ENCODE results near the gene GREB1L. TPM values are rescaled to one million over a fixed set of nuclear protein-coding genes. Genes with fewer than 3 reads are reported as not detected.

The GREB1L gene
- total RNA-seq, 1 experiment from 2014 or later, result 1.2 TPM

DNA sequence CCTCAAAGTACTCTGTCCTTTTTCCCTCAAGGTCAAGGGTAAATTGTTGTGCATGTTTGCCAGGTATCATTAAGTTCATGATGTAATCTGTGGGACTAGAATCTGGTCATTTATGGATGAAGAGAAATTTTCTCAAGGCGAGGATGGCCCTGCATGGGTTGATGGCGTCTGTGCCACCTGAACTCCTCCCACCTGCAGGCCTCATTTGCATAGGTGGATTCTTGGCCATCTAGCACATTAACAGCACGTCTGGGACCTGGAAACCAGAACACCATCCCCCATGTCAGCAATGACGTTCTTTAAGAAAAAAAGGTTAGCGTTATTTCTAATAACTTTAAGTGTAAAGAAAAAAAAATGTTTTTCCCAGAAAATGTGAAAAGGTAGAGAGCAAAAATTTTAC is 212.7 kb downstream of the GREB1L start:
- no peaks in the 10 kb centered on the region for H3K4me1 ChIP-seq (replicated peaks)
- H3K27ac ChIP-seq, result no peak overlapping the region
- H3K9me3 ChIP-seq (replicated peaks), result no peaks in the 10 kb centered on the region
- no peaks in the 10 kb centered on the region for H3K27me3 ChIP-seq (replicated peaks)
- no peaks in the 10 kb centered on the region for H3K36me3 ChIP-seq
- no peak overlapping the region for H3K4me3 ChIP-seq
- no peak for DNase-seq (ENCODE audit: low read depth in 1 of 2, low spot score in 2 of 2)

DNA sequence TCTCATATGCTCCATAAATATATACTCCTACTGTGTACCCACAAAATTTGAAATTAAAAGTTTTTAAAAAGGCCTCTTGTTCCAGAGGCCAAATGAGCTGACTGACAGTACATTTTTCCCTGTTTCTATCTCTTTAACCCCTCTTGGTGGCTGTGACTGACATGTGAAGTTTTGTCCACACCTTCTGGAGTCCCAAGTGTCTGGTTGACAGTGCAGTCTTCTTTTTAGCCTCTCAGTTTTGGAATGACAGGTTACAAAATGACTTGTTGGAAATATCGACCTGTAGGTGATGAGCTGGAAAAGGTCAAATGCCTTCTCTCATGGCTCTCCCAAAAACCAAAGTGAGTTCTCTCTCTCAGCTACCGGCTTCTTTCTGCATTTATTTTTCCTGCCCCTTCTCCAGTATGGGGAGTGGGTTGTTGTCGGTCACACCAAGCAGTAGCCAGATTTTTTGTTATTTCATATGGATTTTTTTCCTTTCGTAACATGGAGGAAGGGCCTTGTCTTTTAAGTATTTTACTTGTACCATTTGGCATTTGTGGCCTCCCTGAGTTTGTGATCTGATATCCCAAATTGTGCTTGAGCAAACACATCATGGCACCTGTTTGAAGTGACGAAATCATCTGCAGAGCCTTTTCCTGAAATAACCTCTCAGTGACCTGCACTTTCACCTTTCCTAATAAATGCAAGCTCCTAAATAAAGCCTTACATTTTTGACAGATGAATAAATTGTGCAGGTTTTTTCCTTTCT is 214.6 kb downstream of the GREB1L start:
- Histone ChIP-seq H3K4me3 (no peak overlapping the region), H3K27me3 (replicated peaks) (no peaks in the 10 kb centered on the region), H3K27ac (no peak overlapping the region), H3K36me3 (no peaks in the 10 kb centered on the region), H3K9me3 (replicated peaks) (no peaks in the 10 kb centered on the region; the same call in 1 of the 2 replicates), H3K4me1 (replicated peaks) (no peaks in the 10 kb centered on the region)
- no peak for DNase-seq (ENCODE audit: low read depth in 1 of 2, low spot score in 2 of 2)

DNA sequence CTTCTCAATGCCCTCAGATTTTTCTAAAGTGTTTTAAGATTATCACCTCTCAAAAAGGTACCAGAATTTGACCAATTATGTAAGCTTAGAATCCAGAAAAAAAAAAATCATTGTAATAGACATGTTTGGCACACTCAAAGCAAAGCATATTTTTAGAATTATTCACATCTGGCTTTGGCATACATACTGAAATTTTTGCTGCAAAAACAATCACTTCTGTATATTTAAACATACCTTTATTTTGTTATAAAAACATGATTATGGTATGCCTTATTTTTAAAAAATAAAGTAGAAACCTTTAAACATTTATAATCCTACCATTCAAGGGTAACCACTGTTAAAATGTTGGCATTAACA is 215.1 kb downstream of the GREB1L start:
- DNase-seq (ENCODE audit: low read depth in 1 of 2, low spot score in 2 of 2), result no peak
- Histone ChIP-seq H3K36me3 (no peaks in the 10 kb centered on the region), H3K27ac (no peak overlapping the region), H3K4me1 (replicated peaks) (no peaks in the 10 kb centered on the region), H3K4me3 (no peak overlapping the region), H3K27me3 (replicated peaks) (no peaks in the 10 kb centered on the region; the same call in 1 of the 2 replicates), H3K9me3 (replicated peaks) (no peaks in the 10 kb centered on the region; the same call in 1 of the 2 replicates)

DNA sequence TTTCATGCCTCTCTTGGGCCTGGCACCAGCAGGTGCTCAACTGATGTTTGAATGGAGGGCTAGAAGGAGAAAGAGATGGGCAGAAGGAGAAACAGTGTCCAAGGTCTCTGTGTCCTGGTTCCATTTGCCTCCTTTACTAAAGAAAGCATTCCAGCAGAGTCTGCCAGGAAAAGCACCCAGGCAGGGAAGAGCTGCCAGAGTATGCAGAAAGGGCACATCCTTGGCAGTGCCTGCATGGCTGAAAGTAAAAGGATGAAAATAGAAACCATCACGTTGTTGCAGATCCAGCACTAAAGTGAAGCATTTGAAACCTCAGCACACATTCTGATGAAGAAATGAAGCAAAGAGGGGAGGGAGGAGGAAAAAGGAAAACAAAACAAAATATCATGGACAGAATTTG is 216.3 kb downstream of the GREB1L start:
- Histone ChIP-seq H3K4me3 (no peak overlapping the region), H3K9me3 (replicated peaks) (no peaks in the 10 kb centered on the region; the same call in 1 of the 2 replicates), H3K27me3 (replicated peaks) (no peaks in the 10 kb centered on the region; the same call in 1 of the 2 replicates), H3K4me1 (replicated peaks) (no peaks in the 10 kb centered on the region), H3K27ac (no peak overlapping the region), H3K36me3 (no peaks in the 10 kb centered on the region)
- DNase-seq (ENCODE audit: low read depth in 1 of 2, low spot score in 2 of 2), result no peak

DNA sequence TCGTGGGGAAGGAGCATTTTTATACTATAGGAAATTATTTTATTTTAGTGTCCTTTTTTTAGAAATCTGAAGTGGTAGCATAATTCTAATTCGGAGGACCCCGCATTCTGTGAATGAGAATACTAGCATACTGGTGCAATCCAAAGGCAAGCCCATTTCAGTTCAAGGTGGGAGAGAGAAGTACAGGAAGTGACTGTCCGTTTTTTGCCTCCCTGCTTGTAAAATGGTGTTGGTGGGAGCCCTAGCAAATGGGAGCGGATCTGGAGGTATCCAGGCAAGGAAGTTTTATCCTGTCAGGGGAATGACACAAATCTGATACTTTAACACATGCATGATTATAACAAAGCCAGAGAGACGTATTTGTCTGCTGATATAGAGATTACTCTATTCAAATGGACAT is 216.8 kb downstream of the GREB1L start:
- no peaks in the 10 kb centered on the region for H3K36me3 ChIP-seq
- no peaks in the 10 kb centered on the region; the same call in 1 of the 2 replicates for H3K9me3 ChIP-seq (replicated peaks)
- no peak for DNase-seq (ENCODE audit: low read depth in 1 of 2, low spot score in 2 of 2)
- H3K27me3 ChIP-seq (replicated peaks), result no peaks in the 10 kb centered on the region; the same call in 1 of the 2 replicates
- H3K27ac ChIP-seq, result no peak overlapping the region
- no peak overlapping the region for H3K4me3 ChIP-seq
- no peaks in the 10 kb centered on the region for H3K4me1 ChIP-seq (replicated peaks)

DNA sequence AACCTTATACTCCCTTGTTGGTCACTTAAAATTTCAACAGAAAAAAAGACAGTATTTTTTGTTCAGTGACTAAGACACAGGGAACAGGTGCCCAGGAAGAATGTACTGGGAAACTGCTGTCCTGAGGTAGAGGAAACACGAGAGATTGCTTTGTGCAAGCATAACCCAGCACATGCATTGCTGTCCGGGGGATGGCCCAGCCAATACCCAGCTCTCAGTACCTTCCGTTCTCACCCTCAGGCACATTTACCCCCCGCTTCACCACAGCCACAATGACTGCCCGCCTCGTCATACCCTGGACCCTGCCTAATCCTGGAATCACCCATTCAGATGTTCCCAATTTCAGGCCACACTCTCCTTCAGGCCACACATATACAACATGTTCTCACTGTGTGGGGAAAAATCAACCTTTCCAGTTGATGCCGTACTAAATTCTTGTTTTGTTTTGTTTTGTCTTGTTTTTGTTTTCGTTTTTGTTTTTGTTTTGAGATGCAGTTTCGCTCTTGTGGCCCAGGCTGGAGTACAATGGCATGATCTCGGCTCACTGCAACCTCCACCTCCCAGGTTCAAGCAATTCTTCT is 217.8 kb downstream of the GREB1L start:
- DNase-seq (ENCODE audit: low read depth in 1 of 2, low spot score in 2 of 2), result no peak
- no peak overlapping the region for H3K27ac ChIP-seq
- no peaks in the 10 kb centered on the region for H3K36me3 ChIP-seq
- H3K4me3 ChIP-seq, result no peak overlapping the region
- no peaks in the 10 kb centered on the region; the same call in 1 of the 2 replicates for H3K9me3 ChIP-seq (replicated peaks)
- no peaks in the 10 kb centered on the region for H3K4me1 ChIP-seq (replicated peaks)
- H3K27me3 ChIP-seq (replicated peaks), result no peaks in the 10 kb centered on the region; the same call in 1 of the 2 replicates

DNA sequence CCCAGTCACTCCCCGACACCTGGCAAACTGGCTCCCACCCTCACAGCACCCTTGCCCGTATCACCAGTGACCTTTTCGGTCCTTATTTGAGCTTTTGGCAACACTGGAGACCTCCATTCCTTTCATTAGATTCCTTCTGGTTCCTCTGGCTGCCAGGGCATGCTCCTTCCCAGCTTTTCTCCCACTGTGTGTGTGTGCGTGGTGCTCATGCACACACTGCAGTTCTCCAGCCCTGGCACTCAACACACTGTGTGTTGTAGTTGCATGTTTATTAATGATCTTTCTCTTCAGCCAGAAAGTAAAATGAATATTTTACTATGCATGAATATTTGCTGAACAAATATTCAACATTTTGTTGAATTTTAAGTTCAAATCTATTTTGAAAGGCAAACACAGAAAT is 219.4 kb downstream of the GREB1L start:
- Histone ChIP-seq H3K9me3 (replicated peaks) (no peaks in the 10 kb centered on the region; the same call in 1 of the 2 replicates), H3K4me3 (no peak overlapping the region), H3K36me3 (no peaks in the 10 kb centered on the region), H3K4me1 (replicated peaks) (no peaks in the 10 kb centered on the region), H3K27ac (no peak overlapping the region), H3K27me3 (replicated peaks) (no peaks in the 10 kb centered on the region; the same call in 1 of the 2 replicates)
- DNase-seq (ENCODE audit: low read depth in 1 of 2, low spot score in 2 of 2), result no peak

DNA sequence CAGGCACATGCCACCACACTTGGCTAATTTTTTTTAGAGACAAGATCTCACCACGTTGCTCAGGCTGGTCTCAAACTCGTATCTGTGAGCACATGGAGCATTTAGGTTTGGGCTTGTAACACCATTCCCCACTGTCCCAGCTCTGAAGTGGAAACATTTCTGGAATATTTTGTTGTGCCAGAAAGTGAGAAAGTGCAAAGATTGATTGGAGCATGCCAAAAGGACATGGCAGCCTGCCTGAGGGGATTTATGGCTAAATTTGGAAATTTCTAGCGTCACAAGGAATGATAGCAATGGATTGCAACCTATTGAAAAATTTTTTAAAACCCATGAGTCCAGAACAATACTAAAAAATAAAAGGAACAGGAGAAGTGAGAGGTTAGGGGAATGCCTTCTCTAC is 221.7 kb downstream of the GREB1L start:
- H3K9me3 ChIP-seq (replicated peaks), result no peaks in the 10 kb centered on the region; the same call in 1 of the 2 replicates
- no peak for DNase-seq (ENCODE audit: low read depth in 1 of 2, low spot score in 2 of 2)
- no peaks in the 10 kb centered on the region; the same call in 1 of the 2 replicates for H3K27me3 ChIP-seq (replicated peaks)
- no peaks in the 10 kb centered on the region for H3K36me3 ChIP-seq
- H3K27ac ChIP-seq, result no peak overlapping the region
- H3K4me1 ChIP-seq (replicated peaks), result no peaks in the 10 kb centered on the region
- no peak overlapping the region for H3K4me3 ChIP-seq

DNA sequence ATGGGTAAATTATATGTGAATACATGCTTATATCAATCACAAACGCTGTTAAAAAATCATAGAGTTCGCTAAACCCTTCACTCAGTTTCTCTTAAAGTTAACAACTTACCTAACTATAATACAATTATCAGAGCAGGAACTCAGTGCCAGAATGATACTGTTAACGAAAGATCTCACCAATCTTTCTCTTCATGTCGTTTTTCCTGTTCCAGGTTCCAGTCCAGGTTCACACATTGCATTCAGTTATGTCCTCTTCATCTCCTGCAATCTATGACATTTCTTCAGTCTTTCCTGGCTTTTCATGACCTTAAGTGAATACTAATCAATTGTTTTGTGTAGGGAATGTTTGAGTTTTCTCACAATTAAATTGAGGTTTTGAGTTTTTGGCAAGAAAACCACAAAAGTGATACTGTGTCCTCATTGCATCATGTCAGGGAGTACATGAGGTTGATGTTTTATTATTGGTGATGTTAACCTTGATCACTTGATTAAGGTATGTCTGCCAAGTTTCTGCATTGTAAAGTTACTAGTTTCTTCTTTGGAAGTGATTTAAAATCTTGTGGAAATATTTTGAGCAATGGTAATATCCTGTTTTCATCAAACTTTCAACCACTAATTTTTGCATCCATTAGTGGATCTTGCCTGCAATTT is 226.6 kb downstream of the GREB1L start:
- no peak overlapping the region for H3K27ac ChIP-seq
- no peaks in the 10 kb centered on the region for H3K27me3 ChIP-seq (replicated peaks)
- no peak for DNase-seq (ENCODE audit: low read depth in 1 of 2, low spot score in 2 of 2)

DNA sequence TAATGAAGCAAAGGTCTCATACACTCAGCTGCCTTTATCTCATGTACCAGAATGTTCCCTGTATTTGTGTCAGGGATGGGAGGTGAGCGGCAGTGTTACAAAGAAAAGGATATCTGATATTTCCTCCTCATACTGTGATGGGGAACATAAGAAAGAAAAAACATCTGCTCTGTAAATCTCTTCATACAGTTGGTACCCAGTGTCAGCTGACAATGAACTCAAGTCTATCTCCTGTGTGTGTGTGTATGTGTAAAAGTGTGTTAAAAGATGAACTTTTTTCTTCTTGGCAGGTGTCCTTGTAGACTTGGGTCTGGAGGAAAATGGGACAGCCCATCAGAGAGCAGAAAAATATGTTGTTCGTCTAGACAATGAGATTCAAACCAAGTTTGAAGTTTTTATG is 230.7 kb downstream of the GREB1L start:
- Histone ChIP-seq H3K36me3 (no peaks in the 10 kb centered on the region), H3K9me3 (replicated peaks) (no peaks in the 10 kb centered on the region), H3K27me3 (replicated peaks) (no peaks in the 10 kb centered on the region), H3K4me1 (replicated peaks) (no peaks in the 10 kb centered on the region), H3K27ac (no peak overlapping the region), H3K4me3 (no peak overlapping the region)
- DNase-seq (ENCODE audit: low read depth in 1 of 2, low spot score in 2 of 2), result no peak

More for the DNA sequence above, 226.6 kb downstream of the GREB1L start:
- no peaks in the 10 kb centered on the region for H3K9me3 ChIP-seq (replicated peaks)
- no peaks in the 10 kb centered on the region for H3K36me3 ChIP-seq
- H3K4me1 ChIP-seq (replicated peaks), result no peaks in the 10 kb centered on the region
- H3K4me3 ChIP-seq, result no peak overlapping the region

DNA sequence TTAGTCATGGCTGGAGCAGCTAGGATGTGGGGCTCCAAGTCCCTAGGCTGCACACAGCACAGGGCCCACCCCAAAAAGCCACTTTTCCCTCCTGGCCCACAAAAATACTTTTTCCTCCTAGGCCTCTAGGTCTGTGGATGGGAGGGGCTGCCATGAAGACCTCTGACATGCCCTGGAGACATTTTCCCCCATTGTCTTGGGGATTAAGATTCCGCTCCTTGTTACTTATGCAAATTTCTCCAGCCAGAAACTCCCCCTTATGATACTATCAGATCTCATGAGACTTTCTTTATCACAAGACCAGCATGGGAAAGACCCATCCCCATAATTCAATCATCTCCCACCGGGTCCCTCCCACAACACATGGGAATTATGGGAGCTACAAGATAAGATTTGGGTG is 232.6 kb downstream of the GREB1L start:
- H3K4me3 ChIP-seq, result no peak overlapping the region
- no peaks in the 10 kb centered on the region for H3K36me3 ChIP-seq
- no peak for DNase-seq (ENCODE audit: low read depth in 1 of 2, low spot score in 2 of 2)

DNA sequence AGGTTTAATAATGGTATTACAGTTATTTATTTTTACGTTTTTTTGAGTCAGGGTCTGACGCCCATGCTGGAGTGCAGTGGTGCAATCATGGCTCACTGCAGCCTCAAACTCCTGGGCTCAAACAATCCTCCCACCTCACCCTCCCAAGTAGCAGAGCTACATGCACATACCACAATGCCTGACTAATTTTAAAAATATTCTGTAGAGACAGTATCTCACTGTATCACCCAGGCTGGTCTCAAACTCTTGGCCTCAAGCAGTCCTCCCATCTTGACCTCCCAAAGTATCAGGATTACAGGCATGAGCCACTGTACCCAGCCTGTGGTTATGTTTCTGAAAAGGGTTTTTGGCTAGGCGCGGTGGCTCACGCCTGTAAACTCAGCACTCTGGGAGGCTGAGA is 237.7 kb downstream of the GREB1L start:
- DNase-seq (ENCODE audit: low read depth in 1 of 2, low spot score in 2 of 2), result no peak
- Histone ChIP-seq H3K27me3 (replicated peaks) (no peaks in the 10 kb centered on the region), H3K4me3 (no peak overlapping the region), H3K9me3 (replicated peaks) (no peaks in the 10 kb centered on the region), H3K36me3 (no peaks in the 10 kb centered on the region), H3K27ac (no peak overlapping the region), H3K4me1 (replicated peaks) (no peaks in the 10 kb centered on the region)

More for the DNA sequence above, 232.6 kb downstream of the GREB1L start:
- H3K4me1 ChIP-seq (replicated peaks), result no peaks in the 10 kb centered on the region
- no peaks in the 10 kb centered on the region for H3K9me3 ChIP-seq (replicated peaks)
- H3K27me3 ChIP-seq (replicated peaks), result no peaks in the 10 kb centered on the region
- H3K27ac ChIP-seq, result no peak overlapping the region

DNA sequence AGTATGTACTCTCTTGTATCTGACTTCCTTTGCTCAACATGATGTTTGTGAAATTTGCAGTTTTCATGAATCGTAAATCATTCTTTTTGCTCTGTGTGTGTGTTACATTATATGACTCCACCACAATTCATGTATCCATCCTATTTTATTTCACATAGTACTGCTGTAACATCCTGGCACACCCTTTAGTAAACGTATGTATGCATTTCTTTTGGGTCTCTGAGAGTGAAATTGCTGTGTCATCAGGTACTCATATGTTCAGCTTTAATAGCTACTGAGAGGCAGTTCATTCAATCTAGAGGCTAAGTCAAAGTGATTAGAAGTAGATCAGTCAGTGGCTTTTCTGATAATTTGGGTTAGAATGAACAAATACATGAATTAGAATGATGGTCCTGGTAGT is 239.7 kb downstream of the GREB1L start:
- no peak for DNase-seq (ENCODE audit: low read depth in 1 of 2, low spot score in 2 of 2)
- Histone ChIP-seq H3K27me3 (replicated peaks) (no peaks in the 10 kb centered on the region), H3K4me1 (replicated peaks) (no peaks in the 10 kb centered on the region), H3K4me3 (no peak overlapping the region), H3K36me3 (no peaks in the 10 kb centered on the region), H3K9me3 (replicated peaks) (no peaks in the 10 kb centered on the region), H3K27ac (no peak overlapping the region)

DNA sequence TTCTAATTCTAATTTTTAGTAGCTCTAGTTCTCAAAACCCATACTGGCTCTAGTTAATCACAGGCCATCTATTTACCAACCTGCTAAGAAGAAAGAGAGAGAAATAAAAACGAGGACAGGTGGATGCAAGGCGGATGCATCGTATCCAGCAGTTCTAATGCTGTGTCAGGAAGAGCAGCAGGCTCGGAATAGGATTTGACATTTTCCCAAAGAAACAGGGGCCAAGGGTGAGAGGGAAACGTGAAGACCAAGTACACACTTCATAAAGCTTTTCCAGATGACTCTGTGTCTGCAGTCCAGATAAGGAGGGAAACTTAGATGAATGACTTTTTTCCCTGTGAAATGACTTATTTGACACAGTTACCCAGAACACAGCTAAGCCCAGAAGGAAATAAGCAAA is 241.0 kb downstream of the GREB1L start:
- H3K36me3 ChIP-seq, result no peaks in the 10 kb centered on the region
- no peak overlapping the region for H3K27ac ChIP-seq
- H3K4me3 ChIP-seq, result no peak overlapping the region
- H3K9me3 ChIP-seq (replicated peaks), result no peaks in the 10 kb centered on the region
- no peaks in the 10 kb centered on the region for H3K27me3 ChIP-seq (replicated peaks)
- no peaks in the 10 kb centered on the region for H3K4me1 ChIP-seq (replicated peaks)
- DNase-seq (ENCODE audit: low read depth in 1 of 2, low spot score in 2 of 2), result no peak

Data from SJSA1 (cell line).